Testis (tissue), 2 donors: ENCODE data around the gene RGS10.

Experiments used
- POLR2A ChIP-seq: fragments of 450-650 bp; IDR thresholded peaks from one replicate; pipeline ENCODE4 v1.6.1; 2017; ENCODE audit warnings: antibody characterized with exemption, mild to moderate bottlenecking, moderate library complexity
- TF ChIP-seq, protein P1 (sequence below), 3 experiments: fragments of 450-650 bp in 2 of 3; fragments of 200-600 bp in 1 of 3; sonication (generic) in 1 of 3; IDR thresholded peaks; one replicate each; pipeline ENCODE4 v1.5.1; 2016 to 2019; ENCODE audit warnings: antibody characterized with exemption in 3 of 3, mild to moderate bottlenecking in 2 of 3, moderate library complexity in 1 of 3

DNA sequence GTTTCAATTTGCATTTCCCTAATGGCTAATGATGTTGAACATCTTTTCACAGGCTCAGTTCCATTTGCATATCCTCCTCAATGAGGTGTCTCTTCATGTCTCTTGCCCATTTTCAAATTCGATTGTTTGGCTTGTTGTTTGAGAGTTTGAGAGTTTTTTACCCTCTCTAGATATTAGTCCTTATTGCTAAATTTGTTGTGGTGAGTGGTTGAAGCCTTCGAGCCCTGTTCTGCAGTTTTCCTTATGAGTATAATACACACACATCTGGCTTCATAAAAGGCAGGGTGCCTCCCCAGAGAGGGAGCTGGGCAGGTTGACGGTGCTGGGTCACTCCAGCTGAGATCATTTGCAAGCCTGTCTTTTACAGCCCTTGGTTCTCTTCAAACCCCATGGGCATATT is 65.1 kb downstream of the RGS10 start:
- TF ChIP-seq, protein P1, sequence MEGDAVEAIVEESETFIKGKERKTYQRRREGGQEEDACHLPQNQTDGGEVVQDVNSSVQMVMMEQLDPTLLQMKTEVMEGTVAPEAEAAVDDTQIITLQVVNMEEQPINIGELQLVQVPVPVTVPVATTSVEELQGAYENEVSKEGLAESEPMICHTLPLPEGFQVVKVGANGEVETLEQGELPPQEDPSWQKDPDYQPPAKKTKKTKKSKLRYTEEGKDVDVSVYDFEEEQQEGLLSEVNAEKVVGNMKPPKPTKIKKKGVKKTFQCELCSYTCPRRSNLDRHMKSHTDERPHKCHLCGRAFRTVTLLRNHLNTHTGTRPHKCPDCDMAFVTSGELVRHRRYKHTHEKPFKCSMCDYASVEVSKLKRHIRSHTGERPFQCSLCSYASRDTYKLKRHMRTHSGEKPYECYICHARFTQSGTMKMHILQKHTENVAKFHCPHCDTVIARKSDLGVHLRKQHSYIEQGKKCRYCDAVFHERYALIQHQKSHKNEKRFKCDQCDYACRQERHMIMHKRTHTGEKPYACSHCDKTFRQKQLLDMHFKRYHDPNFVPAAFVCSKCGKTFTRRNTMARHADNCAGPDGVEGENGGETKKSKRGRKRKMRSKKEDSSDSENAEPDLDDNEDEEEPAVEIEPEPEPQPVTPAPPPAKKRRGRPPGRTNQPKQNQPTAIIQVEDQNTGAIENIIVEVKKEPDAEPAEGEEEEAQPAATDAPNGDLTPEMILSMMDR (IDR thresholded peaks at IDR 0.05), result no peak
- TF ChIP-seq POLR2A, result no peak
